HG02623 (cell line): Measurements from ENCODE around the gene MX2.
"Not testable (repeated sequence)": the region's sequence is repeated elsewhere in the genome, so short reads cannot be mapped to it uniquely, and the experiment has no call there.

Source experiments
- ATAC-seq: cut with Tn5 transposase; IDR thresholded peaks from one replicate; pipeline ENCODE4 v1.9.1; 2021; ENCODE audit warnings: moderate library complexity; ENCODE audit not compliant: unreplicated experiment

Gene MX2

GRCh38 chr21:41333752-41334151, 28.1 kb upstream of the MX2 start:
- ATAC-seq = no peak

- ATAC-seq = no peak
These were observed 24.3 kb upstream of the MX2 start for GRCh38 chr21:41337515-41337914.

- no peak for ATAC-seq
These were observed 23.4 kb upstream of the MX2 start for GRCh38 chr21:41338455-41338854.

- no peak for ATAC-seq
These were observed 19.8 kb upstream of the MX2 start for GRCh38 chr21:41342035-41342434.

DNA sequence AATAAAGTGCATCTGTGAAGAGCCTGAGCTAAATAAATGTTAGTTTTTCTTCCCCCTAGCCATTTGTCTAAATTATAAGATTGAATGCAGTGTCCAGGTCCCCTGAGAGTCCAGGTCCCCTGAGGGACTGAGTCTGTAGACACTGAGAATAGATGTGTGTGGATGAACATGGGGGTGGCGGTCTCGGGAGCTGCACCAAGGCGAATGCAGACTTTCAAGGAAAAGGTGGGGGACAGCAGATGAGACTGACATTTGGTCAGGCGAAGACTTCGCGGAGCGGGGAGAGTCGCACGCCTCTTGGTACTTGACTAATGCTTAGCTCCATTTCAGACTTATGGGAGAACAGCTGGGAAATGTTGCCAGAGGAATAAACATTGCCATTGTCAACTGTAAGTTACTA, 17.7 kb upstream of the MX2 start:
- no peak for ATAC-seq

DNA sequence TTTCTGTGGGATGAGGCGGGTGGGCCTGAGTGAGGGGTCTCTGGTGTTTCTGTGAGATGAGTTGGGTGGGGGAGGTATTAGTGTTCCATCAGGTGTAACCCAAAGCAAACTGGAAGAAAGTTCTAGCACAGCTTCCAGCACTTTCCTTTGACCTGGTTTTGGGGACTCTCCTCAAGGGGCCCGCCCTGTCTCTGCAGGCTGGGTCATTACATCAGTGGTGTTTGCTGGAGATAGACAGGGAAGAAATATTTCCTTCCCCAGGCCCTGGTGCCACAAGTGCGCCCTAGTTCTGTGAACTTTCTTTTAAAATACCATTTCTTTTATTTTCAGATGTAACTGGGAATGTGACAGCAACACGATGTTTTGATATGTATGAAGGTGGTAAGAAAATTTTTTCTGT, 16.5 kb upstream of the MX2 start:
- no peak for ATAC-seq

DNA sequence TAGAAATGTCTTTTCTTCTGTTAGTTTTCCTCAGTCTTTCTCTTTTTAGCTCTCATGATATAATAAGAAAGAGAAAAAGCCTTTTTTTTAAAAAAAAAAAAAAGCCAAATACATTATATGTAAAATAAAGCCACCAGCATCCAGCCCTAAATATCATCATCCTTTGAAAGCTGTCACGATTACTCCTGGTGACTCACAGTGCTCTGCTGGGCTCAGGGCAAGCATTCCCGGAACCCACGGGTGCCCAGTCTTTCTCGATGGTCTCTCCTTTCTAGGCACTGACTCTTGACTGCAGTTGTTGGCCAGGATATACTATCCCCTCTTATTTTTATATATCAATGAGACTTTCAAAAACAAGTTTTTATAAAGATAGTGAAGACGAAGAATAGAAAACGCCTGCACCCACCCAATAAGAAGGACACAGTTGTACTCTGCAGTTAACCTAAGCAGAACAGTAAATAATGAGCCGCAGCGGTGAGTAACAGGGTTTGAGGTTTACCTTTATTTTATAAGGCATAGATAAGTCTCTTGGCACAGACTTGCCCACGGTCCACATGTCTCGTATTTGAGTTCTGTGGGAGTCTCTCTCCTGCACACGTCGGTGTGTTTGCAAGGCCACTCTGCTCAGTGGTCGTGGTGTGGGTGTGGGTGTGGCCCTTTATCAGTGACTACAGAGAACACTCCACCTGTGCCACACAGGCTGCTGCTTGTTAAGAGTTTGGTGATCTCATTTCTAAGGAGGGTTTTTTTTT, 15.7 kb upstream of the MX2 start:
- ATAC-seq = no peak

- ATAC-seq = no peak
These were observed 15.1 kb upstream of the MX2 start for GRCh38 chr21:41346758-41347157.

DNA sequence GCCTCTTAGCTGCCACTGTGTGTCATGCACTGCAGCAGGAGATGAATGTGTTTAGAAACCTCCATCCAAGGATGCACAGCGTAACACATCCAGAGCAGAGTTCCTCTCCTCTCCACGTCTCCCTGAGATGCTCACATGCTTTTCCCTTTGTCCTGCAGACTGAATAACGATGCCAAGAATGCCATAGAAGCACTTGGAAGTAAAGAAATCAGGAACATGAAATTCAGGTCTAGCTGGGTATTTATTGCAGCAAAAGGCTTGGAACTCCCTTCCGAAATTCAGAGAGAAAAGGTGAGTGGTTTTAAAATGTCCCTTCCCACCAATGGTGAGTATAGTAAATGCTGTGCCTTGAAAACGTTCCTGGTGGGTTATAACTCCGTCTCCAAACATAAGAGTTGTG, 13.4 kb upstream of the MX2 start:
- ATAC-seq = no peak

- ATAC-seq = no peak
These were observed 12.7 kb upstream of the MX2 start for GRCh38 chr21:41349126-41349525.

- no peak for ATAC-seq
These were observed 12.0 kb upstream of the MX2 start for GRCh38 chr21:41349619-41350390.

DNA sequence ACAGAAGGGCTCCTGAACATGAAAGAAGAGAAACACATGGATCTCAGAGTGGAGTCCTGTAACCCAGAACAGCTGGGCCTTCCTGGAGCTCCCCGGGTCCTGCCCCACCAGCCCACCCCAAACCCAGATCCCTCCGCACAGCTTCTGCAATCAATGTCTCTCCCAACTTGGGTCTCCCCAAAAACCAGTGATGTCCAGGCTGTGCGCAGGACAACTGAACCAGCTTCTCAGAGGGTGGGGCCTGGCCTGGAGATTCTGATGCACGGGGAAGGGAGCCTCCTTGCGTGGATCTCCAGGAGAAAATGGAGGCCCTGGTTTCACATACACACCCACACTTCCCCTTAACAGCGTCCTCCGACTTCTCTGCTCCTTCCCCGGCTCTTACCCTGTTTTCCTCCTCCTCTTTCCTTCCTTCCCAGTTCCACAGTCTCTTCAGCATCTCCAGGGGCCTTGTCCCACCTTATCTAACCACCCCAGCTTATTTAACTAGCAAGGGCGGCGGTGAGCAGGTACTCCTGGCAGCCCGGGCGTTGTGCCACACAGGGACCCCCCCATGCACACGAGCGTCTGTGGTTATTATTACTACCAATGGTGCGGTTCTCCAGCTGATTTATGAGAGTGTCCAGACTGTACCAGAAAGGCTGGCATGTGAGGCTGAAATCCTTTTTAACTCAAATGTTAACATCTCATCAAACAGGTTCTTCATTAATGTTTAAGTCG, 11.2 kb upstream of the MX2 start:
- no peak for ATAC-seq

- ATAC-seq = no peak
These were observed 4.3 kb upstream of the MX2 start for GRCh38 chr21:41357546-41357945.

DNA sequence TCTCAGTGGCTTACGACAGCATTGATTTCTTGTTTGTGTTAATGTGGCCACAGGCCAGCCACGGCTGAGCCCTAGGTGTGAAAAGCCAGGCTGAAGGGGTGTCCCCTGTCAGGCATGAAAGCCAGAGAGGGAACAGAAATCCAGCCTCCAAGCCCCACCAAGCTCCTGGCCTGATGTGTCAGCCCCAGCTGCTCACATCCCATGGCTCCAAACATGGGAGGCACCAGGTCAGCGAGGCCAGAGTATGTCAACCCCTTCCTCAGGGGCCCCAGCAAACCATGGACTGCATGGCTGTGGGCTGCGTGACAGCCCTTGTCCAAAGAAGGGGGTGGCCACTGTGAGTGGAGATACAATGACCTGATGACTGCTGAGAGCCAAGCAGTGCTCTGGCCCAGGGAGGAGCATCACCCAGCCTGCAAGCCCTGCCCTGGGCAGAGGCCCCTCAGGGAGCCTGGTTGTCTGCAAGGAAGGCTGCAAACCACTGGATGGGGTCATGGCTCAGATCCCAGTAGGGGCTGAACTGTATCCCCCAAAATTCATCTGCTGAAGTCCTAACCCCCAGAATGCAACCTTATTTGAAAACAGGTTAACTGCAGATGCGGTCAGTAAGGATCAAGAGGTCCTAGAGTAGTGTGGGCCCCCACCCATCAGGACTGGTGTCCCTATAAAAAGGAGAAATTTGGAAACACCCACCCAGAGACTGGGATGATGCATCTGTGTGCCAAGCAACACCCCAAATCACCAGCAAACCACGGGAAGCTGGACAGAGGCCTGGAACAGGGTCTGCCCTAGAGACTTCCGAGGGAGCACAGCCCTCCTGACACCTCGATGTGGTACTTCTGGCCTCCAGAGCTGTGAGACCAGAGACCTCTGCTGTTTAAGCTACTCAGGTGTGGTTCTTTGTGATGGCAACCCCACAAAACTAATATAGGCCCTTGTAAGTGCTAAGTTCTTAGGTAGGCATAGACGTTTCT, 3.3 kb upstream of the MX2 start:
- ATAC-seq = no peak

DNA sequence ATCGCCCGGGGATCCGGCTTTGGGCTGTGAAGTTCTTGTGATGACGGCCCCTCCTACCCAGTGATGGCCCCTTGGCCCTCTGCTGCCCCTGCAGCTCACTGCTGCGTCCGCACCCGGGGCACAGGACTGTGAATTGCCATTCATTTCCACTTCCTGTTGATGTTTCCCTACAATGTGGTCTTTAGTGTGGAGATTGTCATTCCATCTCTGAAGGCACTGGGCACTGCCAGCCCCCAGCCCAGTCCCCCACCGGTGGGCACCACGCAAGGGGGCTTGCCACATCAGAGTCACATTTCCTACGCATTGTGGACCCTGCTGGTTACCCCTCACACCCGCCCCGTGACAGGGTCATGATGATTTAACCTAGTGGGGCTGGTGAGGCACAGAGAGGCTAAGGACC, 2.5 kb upstream of the MX2 start:
- no peak for ATAC-seq

DNA sequence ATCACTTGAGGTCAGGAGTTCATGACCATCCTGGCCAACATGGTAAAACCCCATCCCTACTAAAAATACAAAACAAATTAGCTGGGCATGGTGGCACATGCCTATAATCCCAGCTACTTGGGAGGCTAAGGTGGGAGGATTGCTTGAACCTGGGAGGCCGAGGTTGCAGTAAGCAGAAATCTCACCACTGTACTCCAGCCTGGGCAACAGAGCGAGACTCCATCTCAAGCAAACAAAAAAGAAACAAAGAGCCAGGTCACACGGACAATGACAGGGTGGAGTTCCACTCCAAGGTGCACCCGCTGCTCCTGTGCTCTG, 2.1 kb upstream of the MX2 start:
- not testable (repeated sequence) for ATAC-seq

DNA sequence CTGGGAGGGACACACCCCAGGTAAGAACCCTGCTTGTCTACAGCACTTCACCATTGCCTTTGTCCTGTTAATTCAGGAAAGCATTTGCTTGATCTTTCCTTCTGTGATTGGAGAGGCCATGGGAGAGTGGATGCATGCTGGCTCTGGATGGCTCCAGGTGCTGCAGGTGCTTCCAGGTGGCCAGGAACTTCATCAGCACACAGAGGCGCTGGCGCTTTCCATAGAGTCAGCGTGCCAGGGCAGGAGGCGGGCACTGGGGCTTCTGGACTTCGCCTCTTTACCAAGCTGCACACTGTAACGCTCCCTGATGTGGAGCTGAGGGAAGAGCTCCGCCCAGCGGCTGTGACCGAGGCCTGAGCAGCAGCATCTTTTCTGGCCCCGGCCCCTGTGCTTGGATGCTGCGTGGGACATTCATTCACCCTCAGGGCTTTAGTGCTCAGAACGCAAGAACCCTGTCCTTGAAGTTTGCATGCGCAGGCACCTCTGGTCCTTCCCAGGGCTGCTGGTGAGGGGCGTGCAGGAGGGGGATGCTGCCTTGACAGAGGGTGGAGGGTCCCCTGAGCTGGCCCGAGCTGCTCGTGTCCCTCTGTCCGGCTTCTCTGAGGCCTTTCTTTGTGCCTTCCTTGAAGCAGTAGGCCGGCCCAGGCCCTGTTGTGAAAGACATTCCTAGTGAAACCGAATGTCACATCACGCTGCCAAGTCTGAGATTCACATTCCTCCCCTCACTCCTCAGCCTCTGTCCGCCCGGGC, 1.6 kb upstream of the MX2 start:
- ATAC-seq = no peak

- ATAC-seq = no peak
These were observed 608 bp upstream of the MX2 start for GRCh38 chr21:41361053-41361785.

GRCh38 chr21:41362605-41363369, 960 bp downstream of the MX2 start:
- no peak for ATAC-seq
